Mucosa of stomach (tissue), 1 donor: ENCODE measurements around the gene DRAXIN.

Experiments
- H3K27me3 ChIP-seq: one replicate; pipeline ENCODE4 v1.7.0; 2013; ENCODE audit warnings: mild to moderate bottlenecking, low read length; ENCODE audit not compliant: control insufficient read depth, insufficient read depth
- H3K36me3 ChIP-seq: one replicate; pipeline ENCODE4 v1.7.0; 2013; ENCODE audit warnings: low read length; ENCODE audit not compliant: control insufficient read depth, insufficient read depth
- H3K4me1 ChIP-seq: one replicate; pipeline ENCODE4 v1.7.0; 2013; ENCODE audit warnings: mild to moderate bottlenecking, low read length; ENCODE audit not compliant: control insufficient read depth, insufficient read depth
- H3K4me3 ChIP-seq: one replicate; pipeline ENCODE4 v1.7.0; 2013; ENCODE audit warnings: low read length
- H3K9ac ChIP-seq: one replicate; pipeline ENCODE4 v1.7.0; 2013; ENCODE audit warnings: mild to moderate bottlenecking, low read length, moderate library complexity
- H3K9me3 ChIP-seq: one replicate; pipeline ENCODE4 v1.7.0; 2013; ENCODE audit warnings: mild to moderate bottlenecking, low read length, moderate library complexity; ENCODE audit not compliant: control insufficient read depth
- donor health status: Pancreatic carcinoma.

The DRAXIN gene

DNA sequence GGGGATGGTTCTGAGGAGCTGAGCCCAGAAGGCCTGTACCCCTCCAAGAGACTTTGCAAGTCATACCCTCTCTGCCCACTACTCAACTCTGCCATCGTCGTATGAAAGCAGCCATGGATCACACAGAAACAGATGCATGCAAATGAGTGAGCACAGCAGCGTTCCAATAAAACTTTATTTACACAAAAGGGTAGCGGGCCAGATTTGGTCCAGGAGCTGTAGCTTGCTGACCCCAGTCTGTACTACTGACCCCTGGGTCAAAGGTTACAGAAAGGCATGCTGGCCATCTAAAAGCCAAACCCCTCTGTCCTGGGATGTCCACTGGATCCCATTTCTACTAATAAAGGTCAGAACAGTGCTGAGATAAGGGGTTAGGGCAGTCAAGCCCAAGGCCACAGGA, 35.6 kb downstream of the DRAXIN start:
- Histone ChIP-seq H3K36me3 (no peaks in the 10 kb centered on the region), H3K4me3 (no peak overlapping the region), H3K27me3 (no peaks in the 10 kb centered on the region), H3K4me1 (peaks cover 16% of the 10 kb centered on the region), H3K9me3 (no peaks in the 10 kb centered on the region), H3K9ac (no peak overlapping the region)

DNA sequence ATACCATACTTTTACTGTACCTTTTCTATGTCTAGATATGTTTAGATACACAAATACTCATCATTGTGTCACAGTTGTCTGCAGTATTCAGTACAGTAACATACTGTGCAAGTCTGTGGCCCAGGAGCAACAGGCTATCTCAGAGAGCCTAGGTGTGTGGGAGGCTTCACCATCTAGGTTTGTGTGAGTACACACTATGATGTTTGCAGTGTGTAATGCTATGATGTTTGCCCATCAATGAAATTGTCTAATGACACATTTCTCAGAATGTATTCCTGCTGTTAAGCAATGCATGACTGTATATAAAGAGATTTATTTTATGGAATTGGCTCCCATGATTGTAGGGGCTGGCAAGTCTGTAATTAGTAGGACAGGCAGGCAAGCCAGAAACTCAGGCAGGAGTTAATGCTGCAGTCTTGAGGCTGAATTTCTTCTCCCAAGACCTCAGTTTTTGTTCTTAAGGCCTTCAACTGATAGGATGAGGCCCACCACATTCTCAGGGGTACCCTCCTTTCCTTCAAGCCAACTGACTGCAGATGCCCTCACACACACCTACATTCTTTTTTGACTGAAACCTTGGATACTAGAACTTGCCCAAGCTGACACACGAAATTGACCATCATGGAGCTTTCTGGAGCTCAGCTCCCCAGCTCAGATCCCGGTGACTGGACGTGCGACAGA, 36.8 kb downstream of the DRAXIN start:
- H3K4me3 ChIP-seq: no peak overlapping the region
- H3K9me3 ChIP-seq: no peaks in the 10 kb centered on the region
- H3K9ac ChIP-seq: no peak overlapping the region
- peaks cover 16% of the 10 kb centered on the region for H3K4me1 ChIP-seq
- no peaks in the 10 kb centered on the region for H3K27me3 ChIP-seq
- no peaks in the 10 kb centered on the region for H3K36me3 ChIP-seq

DNA sequence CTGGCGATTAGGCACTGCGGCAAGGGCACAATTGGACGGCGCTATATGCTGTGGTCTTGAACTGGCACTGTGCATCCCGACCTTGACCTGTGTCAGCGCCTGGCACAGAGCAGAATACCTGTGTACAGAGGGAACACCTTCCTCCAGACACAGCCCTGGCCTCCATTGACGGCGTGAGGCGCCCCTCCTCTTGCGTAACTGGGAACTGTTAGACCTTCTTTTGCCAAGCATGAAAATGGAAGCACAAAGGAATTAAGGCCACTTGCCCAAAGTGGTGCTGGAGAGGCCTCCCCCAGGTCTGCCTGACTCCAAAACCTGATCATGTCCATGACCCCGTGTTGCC, 37.6 kb downstream of the DRAXIN start:
- no peaks in the 10 kb centered on the region for H3K9me3 ChIP-seq
- H3K4me3 ChIP-seq: no peak overlapping the region
- no peaks in the 10 kb centered on the region for H3K36me3 ChIP-seq
- H3K27me3 ChIP-seq: no peaks in the 10 kb centered on the region
- H3K9ac ChIP-seq: no peak overlapping the region
- peaks cover 16% of the 10 kb centered on the region for H3K4me1 ChIP-seq

DNA sequence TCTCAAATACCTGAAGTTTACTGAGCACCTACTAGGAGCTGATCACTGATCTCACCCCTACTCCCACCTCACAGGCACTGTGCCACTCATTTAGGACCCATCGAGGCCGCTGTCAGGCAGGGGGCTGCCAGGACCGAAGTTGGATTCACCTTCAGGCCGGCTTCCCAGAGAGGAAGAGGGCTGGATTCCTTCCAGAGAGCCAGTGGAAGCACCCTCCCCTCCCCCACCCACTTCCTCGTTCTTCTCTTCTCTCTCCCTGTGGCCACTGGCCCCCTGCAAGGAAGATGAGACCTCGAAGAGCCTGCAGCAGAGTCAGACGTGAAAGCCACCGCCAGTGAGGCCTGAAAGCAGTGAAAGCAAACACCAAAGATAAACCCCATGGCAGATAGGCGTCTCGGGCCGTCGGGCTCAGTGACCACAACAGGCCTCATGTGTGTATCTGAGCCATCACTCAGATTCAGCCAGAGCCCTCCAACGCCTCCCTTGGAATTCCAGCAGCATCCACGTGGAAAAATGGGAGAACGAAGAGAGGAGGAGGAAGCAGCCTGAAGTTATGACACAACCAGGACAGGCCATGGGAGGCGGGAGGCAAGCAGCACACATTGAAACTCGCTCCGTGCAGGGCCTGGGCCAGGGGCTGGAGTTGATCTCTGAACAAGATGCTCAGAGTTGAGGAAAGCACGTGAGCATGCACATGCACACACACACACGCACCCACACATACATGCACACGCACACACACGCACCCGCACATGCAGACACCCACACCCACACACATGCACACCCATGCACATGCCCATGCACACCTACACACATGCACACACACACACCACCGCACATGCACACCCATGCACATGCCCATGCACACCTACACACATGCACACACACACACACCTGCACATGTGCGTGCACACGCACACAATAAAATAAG, 38.3 kb downstream of the DRAXIN start:
- Histone ChIP-seq H3K4me1 (peaks cover 16% of the 10 kb centered on the region), H3K4me3 (no peak overlapping the region), H3K9me3 (no peaks in the 10 kb centered on the region), H3K9ac (no peak overlapping the region), H3K27me3 (no peaks in the 10 kb centered on the region), H3K36me3 (no peaks in the 10 kb centered on the region)

DNA sequence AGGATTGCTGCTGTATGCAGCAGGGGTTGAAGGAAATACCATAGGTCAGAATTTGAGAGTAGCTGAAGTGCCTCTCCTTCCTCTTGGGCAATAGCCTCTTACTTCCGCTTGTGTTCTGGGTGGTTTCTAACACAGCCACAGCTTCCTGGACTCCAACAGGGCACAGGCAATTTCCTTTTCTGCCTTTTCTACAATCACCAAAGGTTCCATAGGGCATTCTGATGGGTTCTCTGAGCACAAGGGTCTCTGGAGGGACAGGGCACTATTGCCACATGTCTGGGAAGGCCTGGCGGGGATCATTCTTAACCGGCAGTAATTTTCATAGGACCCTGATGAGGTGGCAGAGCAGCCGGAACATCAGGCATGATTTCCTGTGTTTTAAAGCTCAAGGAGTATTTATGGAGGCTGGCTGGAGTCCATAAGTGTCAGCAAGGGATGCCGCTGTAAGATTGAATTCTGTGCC, 39.0 kb downstream of the DRAXIN start:
- Histone ChIP-seq H3K9ac (no peak overlapping the region), H3K4me1 (peaks cover 19% of the 10 kb centered on the region), H3K4me3 (no peak overlapping the region), H3K36me3 (no peaks in the 10 kb centered on the region), H3K9me3 (no peaks in the 10 kb centered on the region), H3K27me3 (no peaks in the 10 kb centered on the region)

DNA sequence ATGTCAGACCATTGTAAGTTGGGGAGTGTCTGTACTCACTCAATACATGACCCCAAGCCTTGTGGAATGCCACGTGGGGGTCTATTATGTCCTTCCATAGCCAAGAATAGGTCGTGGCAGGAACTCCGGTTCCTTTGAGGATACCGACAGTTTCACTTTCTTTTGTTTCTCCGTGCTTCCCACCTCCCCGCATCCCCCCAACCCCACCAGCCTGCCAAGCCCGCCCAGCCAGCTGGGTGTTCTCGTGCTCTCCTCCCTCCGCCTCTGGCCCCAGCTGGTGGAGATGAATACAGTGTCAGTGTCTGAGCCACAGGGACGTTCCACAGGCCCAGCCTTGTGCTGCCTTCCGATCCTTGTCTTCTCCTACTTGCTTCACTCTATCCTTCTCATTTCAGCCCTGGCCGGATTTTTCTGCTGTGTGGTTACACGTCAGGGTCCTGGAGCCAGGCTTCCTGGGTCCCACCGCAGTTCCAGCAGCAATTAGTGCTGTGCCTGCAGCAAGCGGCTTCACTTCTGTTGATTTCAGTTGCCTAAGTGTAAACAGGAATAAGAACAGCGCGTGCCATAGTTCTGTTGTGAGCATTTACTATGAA, 40.3 kb downstream of the DRAXIN start:
- H3K27me3 ChIP-seq: no peaks in the 10 kb centered on the region
- H3K4me3 ChIP-seq: no peak overlapping the region
- H3K4me1 ChIP-seq: peaks cover 24% of the 10 kb centered on the region
- no peaks in the 10 kb centered on the region for H3K9me3 ChIP-seq
- H3K9ac ChIP-seq: peak overlapping the region; percentile 42
- H3K36me3 ChIP-seq: no peaks in the 10 kb centered on the region

DNA sequence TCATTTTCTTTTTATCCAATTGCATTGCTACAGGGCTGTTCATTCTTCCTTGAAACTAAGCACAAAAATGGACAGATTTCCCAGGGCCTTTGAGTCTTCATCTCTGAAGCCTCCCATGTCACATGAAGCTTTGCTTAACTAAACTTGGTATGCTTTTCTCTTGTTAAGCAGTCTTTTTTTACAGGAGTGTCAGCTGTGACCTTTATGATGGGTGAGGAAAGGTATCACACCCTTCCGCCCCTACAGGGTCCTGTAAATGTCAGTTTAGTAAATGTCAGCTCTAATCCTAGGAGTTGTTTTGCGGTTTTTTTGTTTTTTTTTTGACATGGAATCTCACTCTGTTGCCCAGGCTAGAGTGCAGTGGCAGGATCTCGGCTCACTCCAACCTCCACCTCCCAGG, 41.8 kb downstream of the DRAXIN start:
- Histone ChIP-seq H3K9ac (no peak overlapping the region), H3K36me3 (no peaks in the 10 kb centered on the region), H3K4me3 (no peak overlapping the region), H3K9me3 (no peaks in the 10 kb centered on the region), H3K27me3 (no peaks in the 10 kb centered on the region), H3K4me1 (peaks cover 32% of the 10 kb centered on the region)

DNA sequence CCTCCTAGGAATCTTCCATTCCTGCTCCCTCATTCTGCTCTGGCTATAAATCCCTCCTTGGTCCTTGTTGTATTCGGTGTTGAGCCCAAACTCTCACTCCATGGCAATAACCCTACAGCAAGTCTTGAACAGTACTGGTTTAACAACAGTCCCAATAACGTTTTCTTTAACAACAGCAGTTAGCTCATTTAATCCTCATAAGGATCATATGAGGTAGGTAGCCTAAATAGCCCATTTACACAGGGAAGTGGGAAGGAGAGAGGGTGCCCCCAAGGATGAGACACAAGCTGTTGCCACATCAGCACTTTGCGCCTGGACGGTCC, 44.0 kb downstream of the DRAXIN start:
- Histone ChIP-seq H3K9ac (no peak overlapping the region), H3K36me3 (no peaks in the 10 kb centered on the region), H3K27me3 (no peaks in the 10 kb centered on the region), H3K4me1 (peaks cover 18% of the 10 kb centered on the region), H3K4me3 (peak overlapping the region; percentile 93), H3K9me3 (no peaks in the 10 kb centered on the region)

DNA sequence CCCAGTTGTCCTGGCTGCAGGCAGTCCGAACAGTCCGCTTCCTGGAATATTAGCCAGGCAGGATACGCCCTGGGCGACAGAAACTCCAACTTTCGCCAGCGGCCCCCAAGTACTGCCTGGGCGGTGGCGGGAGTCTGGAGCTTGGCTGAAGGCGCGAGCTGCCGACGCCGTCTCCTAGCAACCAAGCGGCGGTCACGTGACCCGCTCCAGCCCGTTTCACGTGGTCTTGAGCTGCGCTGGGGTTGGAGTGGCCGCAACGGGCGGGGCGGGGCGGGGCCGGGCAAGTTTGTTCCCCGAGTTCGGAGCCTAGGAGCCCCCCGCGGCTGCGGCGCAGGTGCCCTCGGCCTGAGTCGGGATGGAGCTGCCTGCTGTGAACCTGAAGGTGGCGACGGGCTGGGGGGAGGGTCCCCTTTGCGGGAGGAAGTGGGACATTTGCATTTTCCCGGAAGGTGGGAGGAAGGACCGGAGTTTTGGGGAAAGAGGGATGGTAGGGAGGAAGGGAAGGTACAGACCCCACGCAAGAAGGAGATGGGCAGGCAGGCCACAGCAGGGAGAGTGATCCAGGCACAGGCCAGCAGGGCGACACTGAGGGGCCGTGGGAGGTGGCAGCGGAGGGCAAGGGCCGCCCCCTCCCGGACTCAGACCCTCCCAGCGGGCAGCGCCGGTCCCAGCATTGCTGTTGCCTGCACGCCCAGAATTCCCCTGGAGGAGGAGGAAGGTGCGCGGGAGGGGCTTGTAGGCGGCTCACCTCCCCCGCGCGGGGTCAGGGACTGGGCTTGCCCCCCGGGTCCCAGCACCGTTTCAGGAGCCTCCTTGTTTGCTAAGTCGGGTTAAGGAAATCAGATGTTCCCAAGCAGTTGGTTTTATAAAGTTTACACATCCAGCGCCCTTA, 44.6 kb downstream of the DRAXIN start, which contains the start of gene AGTRAP:
AGTRAP (plus strand) TSS at position 283 of the 892 bp plus-strand sequence; CDS start at position 356, 73 bp downstream.
- no peaks in the 10 kb centered on the region for H3K27me3 ChIP-seq
- peak within 1 kb of the TSS; percentile 93 for H3K4me3 ChIP-seq
- peak within 1 kb of the TSS; percentile 67 for H3K9ac ChIP-seq
- H3K36me3 ChIP-seq: no peaks in the 10 kb centered on the region
- H3K9me3 ChIP-seq: no peaks in the 10 kb centered on the region
- H3K4me1 ChIP-seq: peaks cover 16% of the 10 kb centered on the region

DNA sequence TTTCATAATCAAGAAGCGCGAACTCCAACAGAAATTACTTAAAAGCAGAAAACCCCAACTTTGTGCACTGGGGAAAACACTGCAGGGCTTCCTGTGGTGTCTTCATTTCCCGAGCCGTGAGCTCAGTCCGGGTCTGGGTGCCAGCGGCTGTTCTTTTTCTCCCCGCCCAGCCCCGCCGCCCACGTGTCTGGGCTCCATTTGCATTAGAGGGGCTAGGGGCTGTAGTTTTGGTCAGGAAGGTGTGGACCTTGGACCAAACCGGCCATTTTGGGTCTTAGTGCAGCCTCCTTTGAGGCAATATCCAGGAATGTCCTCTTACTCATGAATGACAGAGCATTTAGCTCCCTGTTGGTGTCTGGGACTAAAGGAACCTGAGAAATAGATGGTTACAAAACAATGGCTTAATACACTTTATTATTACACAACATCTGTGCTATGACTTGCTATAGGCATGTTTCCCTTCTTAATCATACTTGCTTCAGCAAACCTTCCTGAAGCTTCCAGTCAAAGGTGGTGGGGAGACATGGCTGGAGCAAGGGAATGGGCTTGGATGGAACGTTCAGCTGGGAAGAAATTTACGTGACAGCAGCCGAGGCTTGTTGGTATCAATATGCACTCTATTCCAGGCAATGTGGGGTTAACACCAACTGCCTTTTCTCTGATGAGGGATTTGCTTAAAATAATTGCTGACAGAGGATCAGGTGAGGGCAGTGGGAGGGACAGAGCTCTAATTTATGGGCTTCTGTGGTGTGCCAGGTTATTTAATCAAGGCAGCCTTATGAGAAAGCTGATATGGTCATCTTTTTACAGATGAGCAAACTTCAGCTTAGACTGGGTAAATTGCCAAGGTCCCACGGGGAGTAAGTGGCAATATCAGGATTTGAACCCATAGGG, 45.5 kb downstream of the DRAXIN start:
- Histone ChIP-seq H3K27me3 (no peaks in the 10 kb centered on the region), H3K4me3 (peak overlapping the region; percentile 93), H3K9me3 (no peaks in the 10 kb centered on the region), H3K9ac (peak overlapping the region; percentile 67), H3K4me1 (peaks cover 16% of the 10 kb centered on the region), H3K36me3 (no peaks in the 10 kb centered on the region)

DNA sequence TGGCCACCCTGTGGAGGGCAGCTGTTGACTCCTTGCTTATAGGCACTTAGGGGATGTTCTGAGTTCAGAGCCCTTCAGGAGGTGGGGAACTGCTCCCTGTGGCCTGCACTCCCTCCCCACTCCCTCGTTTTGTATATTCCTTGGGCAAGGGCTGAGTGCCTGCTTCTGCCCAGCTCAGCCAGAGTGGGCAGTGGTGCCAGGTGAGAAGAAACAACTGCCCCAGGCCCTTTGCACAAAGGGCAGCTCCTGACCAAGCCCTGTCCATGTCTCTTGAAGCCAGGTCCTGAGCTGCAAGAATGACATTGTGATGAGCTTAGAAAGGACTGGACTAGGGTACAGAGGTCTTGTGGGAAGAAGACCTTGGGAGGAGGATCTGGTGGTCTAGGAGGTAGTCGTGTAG, 46.6 kb downstream of the DRAXIN start:
- Histone ChIP-seq H3K36me3 (no peaks in the 10 kb centered on the region), H3K9ac (no peak overlapping the region), H3K27me3 (no peaks in the 10 kb centered on the region), H3K4me1 (peaks cover 16% of the 10 kb centered on the region), H3K9me3 (no peaks in the 10 kb centered on the region), H3K4me3 (no peak overlapping the region)
